Mesodermal cell (in vitro differentiated cells): ENCODE measurements around the gene C10orf105.

Experiments
- H3K27ac ChIP-seq: 2 replicates; pipeline ENCODE4 v1.7.0; 2013; ENCODE audit warnings: mild to moderate bottlenecking, low read depth, low read length, moderate library complexity; ENCODE audit not compliant: severe bottlenecking
- H3K36me3 ChIP-seq: 2 replicates; pipeline ENCODE4 v1.7.1; 2013; ENCODE audit warnings: mild to moderate bottlenecking, low read length, moderate library complexity; ENCODE audit not compliant: control insufficient read depth, insufficient read depth
- H3K4me1 ChIP-seq: one replicate; pipeline ENCODE4 v1.7.1; 2013; ENCODE audit warnings: mild to moderate bottlenecking, low read length; ENCODE audit not compliant: insufficient read depth, control insufficient read depth, poor library complexity, severe bottlenecking
- H3K4me3 ChIP-seq: 2 replicates; pipeline ENCODE4 v1.7.0; 2013; ENCODE audit warnings: low read length, control low read depth, mild to moderate bottlenecking; ENCODE audit not compliant: insufficient read depth, poor library complexity, severe bottlenecking; ENCODE audit errors: extremely low read depth
- H3K9me3 ChIP-seq: 2 replicates; pipeline ENCODE4 v1.7.1; 2013; ENCODE audit warnings: mild to moderate bottlenecking, low read length, moderate library complexity; ENCODE audit not compliant: control insufficient read depth
- WGBS, 2 experiments: methylation state at CpG; one replicate each; pipeline ENCODE4 v1.1.5; 2013; ENCODE audit warnings: missing lambda C conversion rate in 2 of 2; ENCODE audit not compliant: insufficient coverage in 2 of 2; 5-methylcytosine and 5-hydroxymethylcytosine counted together

C10orf105 gene

GRCh38 chr10:71743089-71743838 is 23.7 kb upstream of the C10orf105 start:
- H3K9me3 ChIP-seq = no peaks in the 10 kb centered on the region
- no peak overlapping the region for H3K4me3 ChIP-seq
- H3K36me3 ChIP-seq = no peaks in the 10 kb centered on the region
- peaks cover 15% of the 10 kb centered on the region for H3K4me1 ChIP-seq
- 88% methylated on average over 4 of the region's 4 CpGs; no CpG with 5 or more reads in 1 of the 2 experiments for WGBS, 2 experiments
- H3K27ac ChIP-seq = no peak overlapping the region

GRCh38 chr10:71742301-71743088 is 22.9 kb upstream of the C10orf105 start:
- no peaks in the 10 kb centered on the region for H3K36me3 ChIP-seq
- WGBS, 2 experiments = 86 to 95% methylated on average over 6 to 9 of the region's 10 CpGs
- no peaks in the 10 kb centered on the region for H3K9me3 ChIP-seq
- H3K27ac ChIP-seq = no peak overlapping the region
- H3K4me3 ChIP-seq = no peak overlapping the region
- H3K4me1 ChIP-seq = peaks cover 8% of the 10 kb centered on the region

DNA sequence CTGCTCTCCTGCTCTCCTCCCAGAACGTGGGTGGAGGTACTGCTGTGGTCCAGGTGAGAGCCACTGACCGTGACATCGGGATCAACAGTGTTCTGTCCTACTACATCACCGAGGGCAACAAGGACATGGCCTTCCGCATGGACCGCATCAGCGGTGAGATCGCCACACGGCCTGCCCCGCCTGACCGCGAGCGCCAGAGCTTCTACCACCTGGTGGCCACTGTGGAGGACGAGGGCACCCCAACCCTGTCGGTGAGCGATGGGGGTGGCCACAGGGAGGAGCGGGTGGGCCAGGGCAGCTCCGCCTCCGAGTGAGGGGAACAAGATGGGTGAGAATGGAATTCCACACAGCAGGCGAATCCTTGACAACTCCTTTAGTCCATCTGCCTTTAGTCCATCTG is 22.1 kb upstream of the C10orf105 start:
- no peaks in the 10 kb centered on the region for H3K9me3 ChIP-seq
- WGBS, 2 experiments = 86 to 96% methylated on average over 15 to 17 of the region's 20 CpGs

DNA sequence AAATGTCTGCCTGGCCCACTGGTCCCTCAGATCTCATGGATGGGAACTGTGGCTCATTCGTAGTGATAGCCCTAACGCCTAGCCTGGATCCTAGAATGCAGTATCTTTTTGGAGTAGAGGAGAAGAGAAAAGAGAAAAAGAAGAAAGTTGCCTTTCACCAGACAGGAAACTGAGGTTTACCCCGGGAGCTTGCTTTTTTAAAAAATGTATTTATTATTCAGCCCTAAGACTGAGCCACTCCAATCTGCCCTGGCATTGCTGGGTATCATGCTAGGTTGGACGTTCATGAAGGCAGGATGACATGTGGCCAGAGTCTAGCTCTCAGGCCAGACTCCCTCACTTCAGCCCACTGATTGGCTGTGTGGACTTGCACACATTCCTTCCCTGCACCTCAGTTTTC is 21.5 kb upstream of the C10orf105 start:
- Histone ChIP-seq H3K9me3 (no peaks in the 10 kb centered on the region), H3K4me3 (no peak overlapping the region), H3K27ac (no peak overlapping the region), H3K4me1 (no peaks in the 10 kb centered on the region), H3K36me3 (no peaks in the 10 kb centered on the region)
- 35 to 51% methylated on average over 2 to 3 of the region's 4 CpGs for WGBS, 2 experiments

More for the DNA sequence above, 22.1 kb upstream of the C10orf105 start:
- H3K4me1 ChIP-seq = peaks cover 3% of the 10 kb centered on the region
- no peak overlapping the region for H3K27ac ChIP-seq
- no peaks in the 10 kb centered on the region for H3K36me3 ChIP-seq
- H3K4me3 ChIP-seq = no peak overlapping the region

- 59 to 69% methylated on average over 7 to 8 of the region's 9 CpGs for WGBS, 2 experiments
- Histone ChIP-seq H3K9me3 (no peaks in the 10 kb centered on the region), H3K27ac (no peak overlapping the region), H3K36me3 (no peaks in the 10 kb centered on the region), H3K4me3 (no peak overlapping the region), H3K4me1 (no peaks in the 10 kb centered on the region)
These were observed 20.6 kb upstream of the C10orf105 start for GRCh38 chr10:71740069-71740653.

DNA sequence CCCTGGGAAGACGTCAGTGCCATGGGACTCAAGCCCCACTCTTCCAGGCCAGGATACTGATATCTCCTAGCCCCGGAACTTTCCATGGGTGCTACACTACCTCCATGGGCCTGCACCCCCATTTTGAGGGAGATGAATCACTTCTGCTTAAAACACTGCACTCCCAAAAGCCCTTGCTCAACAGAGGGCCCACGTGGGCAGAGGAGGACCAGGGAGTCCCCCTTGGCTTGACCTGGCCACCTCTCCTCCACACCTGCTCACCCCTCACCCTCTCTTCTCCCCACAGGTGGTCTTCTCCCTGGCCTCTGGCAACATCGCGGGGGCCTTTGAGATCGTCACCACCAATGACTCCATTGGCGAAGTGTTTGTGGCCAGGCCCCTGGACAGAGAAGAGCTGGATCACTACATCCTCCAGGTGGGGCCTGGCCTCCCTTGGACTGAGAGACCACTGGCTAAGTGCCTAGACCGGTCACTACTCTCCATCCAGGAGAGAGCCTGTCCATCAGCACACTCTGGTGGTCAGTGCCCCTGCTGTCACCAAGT is 19.9 kb upstream of the C10orf105 start:
- no peaks in the 10 kb centered on the region for H3K36me3 ChIP-seq
- H3K9me3 ChIP-seq = no peaks in the 10 kb centered on the region
- no peak overlapping the region for H3K4me3 ChIP-seq
- no peak overlapping the region for H3K27ac ChIP-seq
- no peaks in the 10 kb centered on the region for H3K4me1 ChIP-seq
- WGBS, 2 experiments = 89 to 90% methylated on average over 6 to 7 of the region's 8 CpGs

DNA sequence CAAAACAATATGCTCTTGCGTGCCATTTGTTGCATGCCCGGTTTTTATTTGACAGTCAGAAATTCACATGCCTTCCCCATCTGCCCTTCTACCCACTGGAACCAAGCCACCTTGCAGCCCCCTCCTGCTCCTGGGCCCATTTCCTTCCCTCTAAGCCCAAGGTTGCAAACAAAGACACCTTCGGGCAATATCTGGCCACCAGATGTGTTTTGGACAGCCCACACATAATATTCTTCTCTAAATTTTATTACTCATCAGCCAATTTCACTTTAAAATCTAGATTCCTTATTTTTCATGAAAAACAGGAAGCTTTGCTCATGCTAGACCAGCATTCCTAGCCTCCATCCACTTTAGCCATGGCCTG is 18.2 kb upstream of the C10orf105 start:
- WGBS, 2 experiments = 100% methylated on average over 3 of the region's 3 CpGs
- Histone ChIP-seq H3K27ac (no peak overlapping the region), H3K4me3 (no peak overlapping the region), H3K4me1 (no peaks in the 10 kb centered on the region), H3K36me3 (no peaks in the 10 kb centered on the region), H3K9me3 (no peaks in the 10 kb centered on the region)

- no peak overlapping the region for H3K4me3 ChIP-seq
- WGBS, 2 experiments = 89 to 93% methylated on average over 8 to 10 of the region's 12 CpGs
- H3K27ac ChIP-seq = no peak overlapping the region
- no peaks in the 10 kb centered on the region for H3K9me3 ChIP-seq
- no peaks in the 10 kb centered on the region for H3K4me1 ChIP-seq
- no peaks in the 10 kb centered on the region for H3K36me3 ChIP-seq
These were observed 17.6 kb upstream of the C10orf105 start for GRCh38 chr10:71737001-71737833.

- WGBS, 2 experiments = 77 to 81% methylated on average over 1 to 2 of the region's 2 CpGs
- Histone ChIP-seq H3K27ac (no peak overlapping the region), H3K4me1 (peaks cover 2% of the 10 kb centered on the region), H3K9me3 (no peaks in the 10 kb centered on the region), H3K4me3 (no peak overlapping the region), H3K36me3 (no peaks in the 10 kb centered on the region)
These were observed 17.0 kb upstream of the C10orf105 start for GRCh38 chr10:71736570-71736952.
